Heart left ventricle (tissue), 13 donors: ENCODE data around the gene HMGCS2.

Experiments
- POLR2A ChIP-seq, 2 donors: fragments of 450-650 bp; IDR thresholded peaks; one replicate each; pipeline ENCODE4 v1.6.1; 2017; ENCODE audit warnings: antibody characterized with exemption in 2 of 2, mild to moderate bottlenecking in 2 of 2, moderate library complexity in 2 of 2
- TF ChIP-seq, protein P1 (sequence below), 12 donors: fragments of 200-600 bp; sonication (generic) in 4 of 12; IDR thresholded peaks; one replicate each; pipeline versions ENCODE4 v1.5.0 to v1.8.0; 2018 to 2022; ENCODE audit warnings: antibody characterized with exemption in 12 of 12, mild to moderate bottlenecking in 5 of 12
- donor health status: ischemic (EF 13 %, LVEDD 7.1; RV severe dilation, severe dysfunction).
- donor health status: DM: no; HTN: yes; CAD: no.
- donor health status: DM: no; HTN: no; CAD: no.
- donor health status: ischemic (EF 25% LVEDD 6.9; RV normal size, moderate dysfunction).
- donor health status: ischemic (EF 25% LVEDD 5.7; RV mildly dilated, moderate dysfunction).
- donor health status: ischemic (EF 35%, LVEDD 5.7; RV mildly dilated, moderate dysfunction).
- donor health status: nonischemic (EF 11% LVEDD 7.7; RV severe dilation, severe dysfunction).
- donor health status: DM: yes; HTN: yes; CAD: no.
- donor health status: PGD.
- donor health status: ischemic (EF 29% LVEDD 5.4; RV normal size, mild dysfunction).
- donor health status: nonischemic (EF 23%, LVEDD 6.1; RV moderate dilation, normal function).

DNA sequence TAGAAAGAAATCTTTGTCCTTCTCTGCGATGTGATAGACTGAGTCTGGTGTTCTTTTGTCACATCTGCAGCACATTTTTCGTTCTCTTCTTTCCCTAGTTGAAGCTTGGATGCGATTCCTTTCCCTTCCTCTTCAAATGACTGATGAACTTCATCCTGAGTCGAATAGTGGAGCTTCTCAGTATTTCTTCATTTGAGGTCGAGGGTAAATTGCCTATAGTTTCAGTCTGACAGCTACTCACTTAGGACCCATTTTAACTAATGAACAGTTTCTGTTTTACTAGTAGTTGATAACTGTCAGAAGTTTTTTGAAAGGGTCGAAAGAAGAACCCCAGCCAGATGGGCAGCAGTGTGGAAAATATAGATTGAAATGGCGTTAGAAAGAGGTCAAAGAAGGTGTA is 47.2 kb upstream of the HMGCS2 start:
- TF ChIP-seq, protein P1, sequence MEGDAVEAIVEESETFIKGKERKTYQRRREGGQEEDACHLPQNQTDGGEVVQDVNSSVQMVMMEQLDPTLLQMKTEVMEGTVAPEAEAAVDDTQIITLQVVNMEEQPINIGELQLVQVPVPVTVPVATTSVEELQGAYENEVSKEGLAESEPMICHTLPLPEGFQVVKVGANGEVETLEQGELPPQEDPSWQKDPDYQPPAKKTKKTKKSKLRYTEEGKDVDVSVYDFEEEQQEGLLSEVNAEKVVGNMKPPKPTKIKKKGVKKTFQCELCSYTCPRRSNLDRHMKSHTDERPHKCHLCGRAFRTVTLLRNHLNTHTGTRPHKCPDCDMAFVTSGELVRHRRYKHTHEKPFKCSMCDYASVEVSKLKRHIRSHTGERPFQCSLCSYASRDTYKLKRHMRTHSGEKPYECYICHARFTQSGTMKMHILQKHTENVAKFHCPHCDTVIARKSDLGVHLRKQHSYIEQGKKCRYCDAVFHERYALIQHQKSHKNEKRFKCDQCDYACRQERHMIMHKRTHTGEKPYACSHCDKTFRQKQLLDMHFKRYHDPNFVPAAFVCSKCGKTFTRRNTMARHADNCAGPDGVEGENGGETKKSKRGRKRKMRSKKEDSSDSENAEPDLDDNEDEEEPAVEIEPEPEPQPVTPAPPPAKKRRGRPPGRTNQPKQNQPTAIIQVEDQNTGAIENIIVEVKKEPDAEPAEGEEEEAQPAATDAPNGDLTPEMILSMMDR (IDR thresholded peaks at IDR 0.05) = no peak
- TF ChIP-seq POLR2A (IDR thresholded peaks at IDR 0.05) = no peak
